GM19467 (cell line): ENCODE results near the gene FAM168A.

Experiments
- ATAC-seq: cut with Tn5 transposase; IDR thresholded peaks from one replicate; pipeline ENCODE4 v1.9.1; 2021; ENCODE audit warnings: mild to moderate bottlenecking, moderate library complexity; ENCODE audit not compliant: unreplicated experiment

Gene FAM168A

GRCh38 chr11:73563539-73564200 lies 34.2 kb downstream of the FAM168A start:
- no peak for ATAC-seq

GRCh38 chr11:73559743-73560142 lies 38.2 kb downstream of the FAM168A start:
- ATAC-seq = no peak

GRCh38 chr11:73556966-73557365 lies 40.9 kb downstream of the FAM168A start:
- ATAC-seq = no peak

- no peak for ATAC-seq
Measured at GRCh38 chr11:73555615-73556014, 42.3 kb downstream of the FAM168A start.

- no peak for ATAC-seq
Measured at GRCh38 chr11:73554671-73555320, 43.1 kb downstream of the FAM168A start.

GRCh38 chr11:73553266-73553665 lies 44.6 kb downstream of the FAM168A start:
- no peak for ATAC-seq

- no peak for ATAC-seq
Measured at GRCh38 chr11:73551677-73552076, 46.2 kb downstream of the FAM168A start.

GRCh38 chr11:73549376-73549775 lies 48.5 kb downstream of the FAM168A start:
- ATAC-seq = no peak

- no peak for ATAC-seq
Measured at GRCh38 chr11:73547706-73548595, 50.0 kb downstream of the FAM168A start.

- ATAC-seq = no peak
Measured at GRCh38 chr11:73542175-73542574, 55.7 kb downstream of the FAM168A start.

GRCh38 chr11:73539506-73540084 lies 58.3 kb downstream of the FAM168A start:
- no peak for ATAC-seq

- ATAC-seq = no peak
Measured at GRCh38 chr11:73538381-73538872, 59.5 kb downstream of the FAM168A start.

- ATAC-seq = no peak
Measured at GRCh38 chr11:73537969-73538368, 59.9 kb downstream of the FAM168A start.

- ATAC-seq = no peak
Measured at GRCh38 chr11:73536961-73537360, 61.0 kb downstream of the FAM168A start.

- no peak for ATAC-seq
Measured at GRCh38 chr11:73532310-73532709, 65.6 kb downstream of the FAM168A start.

GRCh38 chr11:73531386-73531785 lies 66.5 kb downstream of the FAM168A start:
- no peak for ATAC-seq

GRCh38 chr11:73530109-73530508 lies 67.8 kb downstream of the FAM168A start:
- no peak for ATAC-seq

- ATAC-seq = no peak
Measured at GRCh38 chr11:73529204-73529530, 68.7 kb downstream of the FAM168A start.

GRCh38 chr11:73528483-73529203 lies 69.3 kb downstream of the FAM168A start:
- ATAC-seq = no peak

- no peak for ATAC-seq
Measured at GRCh38 chr11:73528013-73528412, 69.9 kb downstream of the FAM168A start.

GRCh38 chr11:73525611-73526010 lies 72.3 kb downstream of the FAM168A start:
- no peak for ATAC-seq
